ENCODE results near the gene URB2.

Gene URB2

GRCh38 chr1:229653420-229653819 is 27.4 kb downstream of the URB2 start:
- H3K27me3 ChIP-seq (ENCODE audit: control insufficient read depth, insufficient read depth, low read length): no peaks in the 10 kb centered on the region
- no peak overlapping the region for H3K9ac ChIP-seq (ENCODE audit: low read depth, low read length)
- no peaks in the 10 kb centered on the region for H3K9me3 ChIP-seq (ENCODE audit: control insufficient read depth, insufficient read depth, low read length)
- no peaks in the 10 kb centered on the region for H3K4me1 ChIP-seq (ENCODE audit: control insufficient read depth, insufficient read depth, low read length)
- H3K4me3 ChIP-seq (ENCODE audit: low read depth, low read length): no peak overlapping the region
- peaks cover 6% of the 10 kb centered on the region for H3K36me3 ChIP-seq (ENCODE audit: control insufficient read depth, insufficient read depth, low read length)

GRCh38 chr1:229655781-229656180 is 29.7 kb downstream of the URB2 start:
- Histone ChIP-seq H3K4me1 (ENCODE audit: control insufficient read depth, insufficient read depth, low read length) (no peaks in the 10 kb centered on the region), H3K9ac (ENCODE audit: low read depth, low read length) (no peak overlapping the region), H3K4me3 (ENCODE audit: low read depth, low read length) (no peak overlapping the region), H3K9me3 (ENCODE audit: control insufficient read depth, insufficient read depth, low read length) (no peaks in the 10 kb centered on the region), H3K36me3 (ENCODE audit: control insufficient read depth, insufficient read depth, low read length) (peaks cover 6% of the 10 kb centered on the region), H3K27me3 (ENCODE audit: control insufficient read depth, insufficient read depth, low read length) (no peaks in the 10 kb centered on the region)

GRCh38 chr1:229657993-229658755 is 32.1 kb downstream of the URB2 start:
- Histone ChIP-seq H3K27me3 (ENCODE audit: control insufficient read depth, insufficient read depth, low read length) (no peaks in the 10 kb centered on the region), H3K4me3 (ENCODE audit: low read depth, low read length) (no peak overlapping the region), H3K9ac (ENCODE audit: low read depth, low read length) (no peak overlapping the region), H3K9me3 (ENCODE audit: control insufficient read depth, insufficient read depth, low read length) (no peaks in the 10 kb centered on the region), H3K4me1 (ENCODE audit: control insufficient read depth, insufficient read depth, low read length) (no peaks in the 10 kb centered on the region), H3K36me3 (ENCODE audit: control insufficient read depth, insufficient read depth, low read length) (no peaks in the 10 kb centered on the region)

- H3K9me3 ChIP-seq (ENCODE audit: control insufficient read depth, insufficient read depth, low read length): no peaks in the 10 kb centered on the region
- no peak overlapping the region for H3K4me3 ChIP-seq (ENCODE audit: low read depth, low read length)
- no peaks in the 10 kb centered on the region for H3K4me1 ChIP-seq (ENCODE audit: control insufficient read depth, insufficient read depth, low read length)
- H3K27me3 ChIP-seq (ENCODE audit: control insufficient read depth, insufficient read depth, low read length): no peaks in the 10 kb centered on the region
- no peaks in the 10 kb centered on the region for H3K36me3 ChIP-seq (ENCODE audit: control insufficient read depth, insufficient read depth, low read length)
- no peak overlapping the region for H3K9ac ChIP-seq (ENCODE audit: low read depth, low read length)
Measured at GRCh38 chr1:229661022-229661877, 35.2 kb downstream of the URB2 start.

- no peaks in the 10 kb centered on the region for H3K27me3 ChIP-seq (ENCODE audit: control insufficient read depth, insufficient read depth, low read length)
- H3K9ac ChIP-seq (ENCODE audit: low read depth, low read length): no peak overlapping the region
- H3K4me3 ChIP-seq (ENCODE audit: low read depth, low read length): no peak overlapping the region
- no peaks in the 10 kb centered on the region for H3K4me1 ChIP-seq (ENCODE audit: control insufficient read depth, insufficient read depth, low read length)
- H3K9me3 ChIP-seq (ENCODE audit: control insufficient read depth, insufficient read depth, low read length): no peaks in the 10 kb centered on the region
- no peaks in the 10 kb centered on the region for H3K36me3 ChIP-seq (ENCODE audit: control insufficient read depth, insufficient read depth, low read length)
Measured at GRCh38 chr1:229661897-229662296, 35.9 kb downstream of the URB2 start.

GRCh38 chr1:229664133-229664689 is 38.2 kb downstream of the URB2 start:
- no peak overlapping the region for H3K4me3 ChIP-seq (ENCODE audit: low read depth, low read length)
- H3K4me1 ChIP-seq (ENCODE audit: control insufficient read depth, insufficient read depth, low read length): no peaks in the 10 kb centered on the region

GRCh38 chr1:229665912-229666558 is 40.0 kb downstream of the URB2 start:
- H3K9ac ChIP-seq (ENCODE audit: low read depth, low read length): no peak overlapping the region
- no peaks in the 10 kb centered on the region for H3K36me3 ChIP-seq (ENCODE audit: control insufficient read depth, insufficient read depth, low read length)
- H3K9me3 ChIP-seq (ENCODE audit: control insufficient read depth, insufficient read depth, low read length): no peaks in the 10 kb centered on the region
- H3K27me3 ChIP-seq (ENCODE audit: control insufficient read depth, insufficient read depth, low read length): no peaks in the 10 kb centered on the region
- H3K4me3 ChIP-seq (ENCODE audit: low read depth, low read length): no peak overlapping the region
- H3K4me1 ChIP-seq (ENCODE audit: control insufficient read depth, insufficient read depth, low read length): no peaks in the 10 kb centered on the region

More at GRCh38 chr1:229664133-229664689, 38.2 kb downstream of the URB2 start:
- H3K27me3 ChIP-seq (ENCODE audit: control insufficient read depth, insufficient read depth, low read length): no peaks in the 10 kb centered on the region
- H3K9me3 ChIP-seq (ENCODE audit: control insufficient read depth, insufficient read depth, low read length): no peaks in the 10 kb centered on the region
- no peaks in the 10 kb centered on the region for H3K36me3 ChIP-seq (ENCODE audit: control insufficient read depth, insufficient read depth, low read length)
- no peak overlapping the region for H3K9ac ChIP-seq (ENCODE audit: low read depth, low read length)

GRCh38 chr1:229666585-229666984 is 40.5 kb downstream of the URB2 start:
- H3K4me1 ChIP-seq (ENCODE audit: control insufficient read depth, insufficient read depth, low read length): no peaks in the 10 kb centered on the region
- no peak overlapping the region for H3K4me3 ChIP-seq (ENCODE audit: low read depth, low read length)
- no peak overlapping the region for H3K9ac ChIP-seq (ENCODE audit: low read depth, low read length)
- H3K27me3 ChIP-seq (ENCODE audit: control insufficient read depth, insufficient read depth, low read length): no peaks in the 10 kb centered on the region
- no peaks in the 10 kb centered on the region for H3K36me3 ChIP-seq (ENCODE audit: control insufficient read depth, insufficient read depth, low read length)
- no peaks in the 10 kb centered on the region for H3K9me3 ChIP-seq (ENCODE audit: control insufficient read depth, insufficient read depth, low read length)

- Histone ChIP-seq H3K4me1 (ENCODE audit: control insufficient read depth, insufficient read depth, low read length) (no peaks in the 10 kb centered on the region), H3K36me3 (ENCODE audit: control insufficient read depth, insufficient read depth, low read length) (no peaks in the 10 kb centered on the region), H3K9ac (ENCODE audit: low read depth, low read length) (no peak overlapping the region), H3K4me3 (ENCODE audit: low read depth, low read length) (no peak overlapping the region), H3K27me3 (ENCODE audit: control insufficient read depth, insufficient read depth, low read length) (no peaks in the 10 kb centered on the region), H3K9me3 (ENCODE audit: control insufficient read depth, insufficient read depth, low read length) (no peaks in the 10 kb centered on the region)
Measured at GRCh38 chr1:229669333-229669732, 43.3 kb downstream of the URB2 start.

- no peak overlapping the region for H3K9ac ChIP-seq (ENCODE audit: low read depth, low read length)
- H3K27me3 ChIP-seq (ENCODE audit: control insufficient read depth, insufficient read depth, low read length): no peaks in the 10 kb centered on the region
- no peak overlapping the region for H3K4me3 ChIP-seq (ENCODE audit: low read depth, low read length)
- no peaks in the 10 kb centered on the region for H3K4me1 ChIP-seq (ENCODE audit: control insufficient read depth, insufficient read depth, low read length)
- no peaks in the 10 kb centered on the region for H3K9me3 ChIP-seq (ENCODE audit: control insufficient read depth, insufficient read depth, low read length)
- no peaks in the 10 kb centered on the region for H3K36me3 ChIP-seq (ENCODE audit: control insufficient read depth, insufficient read depth, low read length)
Measured at GRCh38 chr1:229671310-229671709, 45.3 kb downstream of the URB2 start.

GRCh38 chr1:229672246-229672645 is 46.2 kb downstream of the URB2 start:
- Histone ChIP-seq H3K27me3 (ENCODE audit: control insufficient read depth, insufficient read depth, low read length) (no peaks in the 10 kb centered on the region), H3K4me3 (ENCODE audit: low read depth, low read length) (no peak overlapping the region), H3K9ac (ENCODE audit: low read depth, low read length) (no peak overlapping the region), H3K9me3 (ENCODE audit: control insufficient read depth, insufficient read depth, low read length) (no peaks in the 10 kb centered on the region), H3K4me1 (ENCODE audit: control insufficient read depth, insufficient read depth, low read length) (no peaks in the 10 kb centered on the region), H3K36me3 (ENCODE audit: control insufficient read depth, insufficient read depth, low read length) (no peaks in the 10 kb centered on the region)

All from iPS-15b (cell line).